ENCODE measurements around the gene RNF144B. TPM values are rescaled to one million over a fixed set of nuclear protein-coding genes. Genes with fewer than 3 reads are reported as not detected.

The RNF144B gene
- total and polyA plus RNA-seq, 8 donors: 1.7 to 18.7 (median 6.1) TPM

GRCh38 chr6:18468503-18468843 lies 81.3 kb downstream of the RNF144B start:
- H3K9me3 ChIP-seq: no peaks in the 10 kb centered on the region
- TF ChIP-seq CTCF (IDR thresholded peaks at IDR 0.05): no peak
- no peaks in the 10 kb centered on the region for H3K36me3 ChIP-seq
- H3K27me3 ChIP-seq: no peaks in the 10 kb centered on the region
- H3K27ac ChIP-seq: no peak overlapping the region
- ATAC-seq: no peak
- H3K4me1 ChIP-seq: peaks cover 0 to 14% (median 5%) of the 10 kb centered on the region in 3 donors
- no peak overlapping the region for H3K4me3 ChIP-seq
- DNase-seq: no peak
- no peak for FAIRE-seq
- intact Hi-C loops (cut with DNase I): no loop called here
- 71 to 73% methylated on average over 3 of the region's 3 CpGs for WGBS, 2 donors

- H3K4me1 ChIP-seq: peaks cover 0 to 5% (median 0%) of the 10 kb centered on the region in 3 donors
- H3K27me3 ChIP-seq: no peaks in the 10 kb centered on the region
- intact Hi-C loops (cut with DNase I): no loop called here
- whole genome bisulfite sequencing, 2 donors: 70 to 82% methylated on average over 3 of the region's 3 CpGs
- no peak for TF ChIP-seq CTCF (IDR thresholded peaks at IDR 0.05)
- H3K9me3 ChIP-seq: no peaks in the 10 kb centered on the region
- ATAC-seq (no peak), DNase-seq (no peak), FAIRE-seq (no peak)
- no peak overlapping the region for H3K27ac ChIP-seq
- H3K4me3 ChIP-seq: no peak overlapping the region
- H3K36me3 ChIP-seq: no peaks in the 10 kb centered on the region
These were observed 82.4 kb downstream of the RNF144B start for GRCh38 chr6:18469536-18469935.

- 75% methylated on average over 15 of the region's 15 CpGs for WGBS, 2 donors
- ATAC-seq (peak in 1 of 4 donors; percentile 29), DNase-seq (peak in 2 of 6 donors; percentile 23 to 49), FAIRE-seq (no peak)
- Histone ChIP-seq H3K9me3 (no peaks in the 10 kb centered on the region), H3K27ac (no peak overlapping the region), H3K4me3 (no peak overlapping the region), H3K4me1 (no peaks in the 10 kb centered on the region), H3K36me3 (no peaks in the 10 kb centered on the region), H3K27me3 (no peaks in the 10 kb centered on the region)
- intact Hi-C loops (cut with DNase I): no loop called here
- no peak for TF ChIP-seq CTCF (IDR thresholded peaks at IDR 0.05)
These were observed 84.2 kb downstream of the RNF144B start for GRCh38 chr6:18471232-18471964.

- Histone ChIP-seq H3K27me3 (no peaks in the 10 kb centered on the region), H3K36me3 (no peaks in the 10 kb centered on the region), H3K4me3 (no peak overlapping the region), H3K27ac (no peak overlapping the region), H3K4me1 (no peaks in the 10 kb centered on the region), H3K9me3 (no peaks in the 10 kb centered on the region)
- 84 to 100% methylated on average over 2 of the region's 2 CpGs for WGBS, 2 donors
- FAIRE-seq (no peak), ATAC-seq (no peak), DNase-seq (no peak)
- TF ChIP-seq CTCF (IDR thresholded peaks at IDR 0.05): no peak
- intact Hi-C loops (cut with DNase I): no loop called here
These were observed 85.8 kb downstream of the RNF144B start for GRCh38 chr6:18472941-18473340.

- FAIRE-seq (no peak), DNase-seq (no peak), ATAC-seq (no peak)
- Histone ChIP-seq H3K4me3 (no peak overlapping the region), H3K27me3 (no peaks in the 10 kb centered on the region), H3K9me3 (no peaks in the 10 kb centered on the region), H3K27ac (no peak overlapping the region), H3K4me1 (no peaks in the 10 kb centered on the region), H3K36me3 (no peaks in the 10 kb centered on the region)
- TF ChIP-seq CTCF (IDR thresholded peaks at IDR 0.05): no peak
- 88 to 94% methylated on average over 2 of the region's 2 CpGs for WGBS, 2 donors
- intact Hi-C loops (cut with DNase I): no loop called here
These were observed 86.6 kb downstream of the RNF144B start for GRCh38 chr6:18473755-18474154.

Measured in pancreas (tissue), 10 donors.